GM19467 (cell line): ENCODE results near the gene PNPLA7.
A peak's percentile ranks its signal among the peaks of the same experiment; 100 is the strongest.

Experiments used
- ATAC-seq: cut with Tn5 transposase; IDR thresholded peaks from one replicate; pipeline ENCODE4 v1.9.1; 2021; ENCODE audit warnings: mild to moderate bottlenecking, moderate library complexity; ENCODE audit not compliant: unreplicated experiment

The PNPLA7 gene

GRCh38 chr9:137462986-137463930 is 86.9 kb downstream of the PNPLA7 start:
- ATAC-seq, result no peak

- no peak for ATAC-seq
These were observed 87.7 kb downstream of the PNPLA7 start for GRCh38 chr9:137462396-137462985.

DNA sequence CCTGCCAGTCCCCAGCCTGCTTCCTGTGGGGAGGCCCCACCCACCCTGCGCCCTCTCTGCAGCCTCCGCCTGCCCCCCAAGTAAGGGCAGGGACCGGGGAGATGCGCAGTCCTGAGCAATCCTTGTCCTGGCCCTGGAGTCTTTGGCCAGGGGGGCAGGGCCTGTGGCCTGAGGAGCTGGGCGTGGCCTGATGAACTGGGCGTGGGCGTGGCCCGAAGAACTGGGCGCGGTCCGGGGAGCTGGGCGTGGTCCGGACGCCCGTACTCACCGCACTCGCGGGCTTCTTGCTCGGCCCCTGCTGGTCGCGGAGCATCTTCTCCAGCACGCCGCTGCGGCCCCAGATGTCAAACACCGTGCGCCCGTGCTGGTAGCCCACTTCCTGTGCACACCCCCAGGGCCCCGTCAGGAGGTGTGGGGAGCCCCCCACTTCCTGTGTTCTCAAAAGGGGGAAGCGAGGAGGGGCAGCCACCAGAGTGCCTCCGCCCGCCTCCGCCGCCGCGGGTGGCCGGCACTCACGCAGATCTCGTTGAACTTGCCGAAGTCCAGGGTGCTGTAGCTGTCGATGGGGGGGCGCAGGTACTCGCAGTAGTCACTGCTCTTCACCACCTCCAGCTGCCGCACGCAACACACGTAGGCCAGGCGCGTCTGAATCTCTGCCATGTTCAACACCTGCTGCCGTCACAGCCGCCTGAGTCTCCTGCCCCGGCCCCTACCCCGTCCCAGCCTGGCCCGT is 88.4 kb downstream of the PNPLA7 start:
- no peak for ATAC-seq

DNA sequence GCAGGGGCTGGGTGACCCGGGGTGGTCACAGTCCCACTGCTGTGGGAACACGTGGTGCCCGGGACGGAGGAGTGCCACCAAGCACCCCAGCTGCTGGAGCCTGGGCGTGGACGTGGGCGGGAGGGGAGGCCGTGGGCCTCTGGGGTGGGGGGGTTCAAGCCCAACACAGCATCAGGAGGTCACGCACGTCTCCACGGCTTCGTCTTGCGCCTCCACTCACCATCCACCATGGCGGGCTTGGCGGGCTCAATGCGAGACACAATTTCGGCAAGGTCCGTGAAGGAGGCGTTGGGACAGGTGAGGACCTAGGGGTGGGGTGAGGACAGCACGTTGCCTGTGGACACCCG is 88.9 kb downstream of the PNPLA7 start:
- ATAC-seq, result no peak

- ATAC-seq, result no peak
These were observed 89.6 kb downstream of the PNPLA7 start for GRCh38 chr9:137460363-137461315.

DNA sequence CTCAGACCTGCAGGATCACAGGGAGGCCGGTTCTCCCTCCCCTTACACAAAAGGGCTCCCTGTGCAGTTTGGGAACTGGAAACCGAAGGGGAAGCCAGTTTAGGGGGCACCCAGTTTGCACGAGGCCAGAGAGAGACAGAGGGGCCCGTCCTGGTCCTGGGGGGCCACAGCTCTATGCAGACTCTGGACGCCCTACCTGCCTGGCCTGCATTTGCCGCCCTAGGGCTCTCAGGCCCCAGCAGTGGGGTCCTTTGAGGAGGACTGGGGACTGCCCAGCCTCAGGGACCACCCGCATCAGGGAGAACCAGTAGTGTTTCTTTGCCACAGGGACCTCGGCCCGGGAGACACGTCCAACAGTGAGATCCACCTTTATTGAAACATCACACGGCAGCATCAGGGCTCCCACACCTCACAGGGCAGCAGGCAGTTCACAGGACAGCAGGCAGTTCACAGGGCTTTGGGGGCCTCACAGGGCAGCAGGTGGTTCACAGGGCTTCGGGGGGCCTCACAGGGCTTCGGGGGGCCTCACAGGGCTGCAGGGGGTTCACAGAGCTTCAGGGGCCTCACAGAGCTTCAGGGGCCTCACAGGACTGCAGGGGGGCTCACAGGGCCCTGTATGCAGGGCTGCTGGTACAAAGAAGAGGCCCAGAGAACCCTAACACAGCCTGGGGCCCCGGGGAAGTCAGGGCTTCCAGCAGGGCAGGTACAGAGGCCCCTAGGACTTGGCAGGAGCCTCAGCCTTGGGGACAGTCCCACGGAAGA is 90.4 kb downstream of the PNPLA7 start:
- no peak for ATAC-seq

- ATAC-seq, result peak; percentile 57
These were observed 91.0 kb downstream of the PNPLA7 start, which contains the start of gene NSMF for GRCh38 chr9:137459152-137459600. Gene NSMF, minus strand, starts transcription at chr9:137459334. Its CDS starts 232 bp downstream, at chr9:137459102.

DNA sequence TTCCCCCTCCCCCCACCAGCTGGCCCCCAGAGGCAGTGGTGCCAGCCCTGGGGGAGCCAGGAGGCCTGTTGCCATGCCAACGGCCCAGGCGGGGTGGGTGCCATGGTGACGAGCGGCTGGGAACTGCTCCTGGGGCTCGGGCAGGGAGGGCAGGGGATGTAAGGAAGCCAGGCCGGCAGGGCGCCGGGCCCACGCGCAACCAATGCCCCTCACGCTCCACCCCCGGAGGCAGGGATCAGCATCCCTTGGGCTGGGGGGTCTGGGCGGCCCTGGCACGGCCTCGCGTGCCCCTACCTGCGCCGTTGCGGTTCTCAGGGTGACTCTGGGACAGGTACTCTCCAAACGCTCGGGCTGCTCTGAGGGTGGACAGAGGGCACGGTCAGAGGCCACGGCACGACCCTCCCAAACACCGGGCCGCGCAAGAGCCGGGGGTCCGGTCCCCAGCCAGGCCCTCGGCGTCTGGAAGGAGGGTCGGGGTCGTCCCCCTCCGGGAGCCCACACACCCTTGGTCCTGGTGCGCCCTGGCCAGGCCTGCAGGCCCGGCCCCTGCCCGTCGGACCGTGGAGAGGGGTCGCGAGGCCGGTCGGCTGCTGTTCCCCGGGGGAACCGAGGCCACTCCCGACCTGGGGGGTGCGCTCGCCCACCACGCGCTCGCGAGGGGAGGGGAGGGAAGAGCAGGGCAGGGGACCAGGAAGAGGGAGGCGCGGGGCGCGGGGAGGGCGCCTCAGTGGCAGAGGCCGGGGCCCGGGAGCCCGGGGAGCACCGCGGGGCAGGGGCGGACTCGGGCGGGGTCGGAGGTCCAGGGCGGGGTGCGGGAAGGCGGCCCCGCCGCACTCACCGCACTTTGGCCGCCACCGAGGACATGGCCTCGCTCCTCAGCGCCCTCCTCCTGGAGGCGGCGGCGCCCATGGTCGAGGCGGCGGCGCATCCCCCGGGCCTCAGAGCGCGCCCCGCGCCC is 91.7 kb downstream of the PNPLA7 start:
- ATAC-seq, result peak; percentile 7

DNA sequence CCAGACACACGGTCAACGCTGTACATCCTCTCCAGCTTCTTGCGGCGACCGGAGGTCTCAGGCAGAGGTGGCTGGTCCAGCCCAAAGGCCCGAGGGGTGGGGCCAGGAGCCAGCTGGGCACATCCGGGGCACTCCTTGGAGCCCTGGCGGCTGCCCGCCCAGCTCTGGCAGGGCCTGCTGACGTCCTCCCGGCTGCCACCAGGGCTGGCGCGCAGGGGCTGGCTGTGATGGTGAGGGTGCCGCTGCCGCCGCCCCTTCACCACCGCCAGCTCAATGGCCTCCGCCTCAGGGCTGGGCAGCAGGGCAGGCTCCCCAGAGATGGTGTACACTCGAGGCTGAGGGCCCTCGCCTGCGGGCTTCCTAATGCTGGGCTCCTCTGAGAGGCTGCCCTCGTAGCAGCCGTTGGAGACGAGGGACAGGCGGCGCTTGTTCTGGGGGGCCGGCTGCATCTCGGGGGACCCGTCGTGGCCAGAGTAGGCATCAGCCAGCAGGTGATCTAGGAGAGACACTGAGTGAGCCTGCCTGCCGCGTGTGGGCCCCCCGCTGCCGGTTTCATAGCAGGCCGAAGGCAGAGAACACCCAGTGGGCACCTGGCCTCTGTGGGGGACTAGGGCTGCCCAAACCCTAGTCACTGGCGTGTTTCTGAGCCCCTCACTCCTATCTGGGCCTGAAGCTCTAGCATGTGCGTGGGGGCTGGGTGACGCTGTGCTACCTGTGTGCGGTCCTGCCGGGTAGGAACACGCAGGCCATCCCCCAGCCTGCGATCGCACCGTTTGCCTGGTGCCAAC is 92.6 kb downstream of the PNPLA7 start:
- no peak for ATAC-seq

DNA sequence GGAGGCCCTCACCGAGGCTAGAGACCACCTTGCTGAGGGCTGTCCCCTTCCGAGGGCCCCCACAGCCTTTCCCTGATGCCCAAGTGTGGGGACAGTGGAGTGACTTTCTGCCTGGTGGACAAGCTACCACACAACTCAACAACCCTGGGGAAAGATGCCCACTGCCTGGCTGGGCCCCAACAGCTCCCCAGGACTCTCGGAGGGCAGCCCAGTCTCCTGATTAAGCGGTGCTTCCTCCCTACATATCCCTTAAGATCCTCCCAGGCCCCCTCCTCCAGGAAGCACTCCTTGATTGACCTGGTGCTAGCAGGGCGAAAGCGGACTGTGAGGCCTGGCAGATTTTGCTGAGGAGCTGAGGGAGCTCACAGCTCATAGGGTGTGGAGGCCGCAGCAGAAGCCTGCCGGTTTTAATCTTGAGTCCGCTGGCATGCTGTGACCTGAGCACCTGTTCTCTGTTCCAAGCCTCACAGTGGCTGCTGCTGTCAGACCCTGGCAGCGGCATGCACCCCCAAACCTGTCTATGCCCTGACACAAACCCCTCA is 93.3 kb downstream of the PNPLA7 start:
- ATAC-seq, result no peak

DNA sequence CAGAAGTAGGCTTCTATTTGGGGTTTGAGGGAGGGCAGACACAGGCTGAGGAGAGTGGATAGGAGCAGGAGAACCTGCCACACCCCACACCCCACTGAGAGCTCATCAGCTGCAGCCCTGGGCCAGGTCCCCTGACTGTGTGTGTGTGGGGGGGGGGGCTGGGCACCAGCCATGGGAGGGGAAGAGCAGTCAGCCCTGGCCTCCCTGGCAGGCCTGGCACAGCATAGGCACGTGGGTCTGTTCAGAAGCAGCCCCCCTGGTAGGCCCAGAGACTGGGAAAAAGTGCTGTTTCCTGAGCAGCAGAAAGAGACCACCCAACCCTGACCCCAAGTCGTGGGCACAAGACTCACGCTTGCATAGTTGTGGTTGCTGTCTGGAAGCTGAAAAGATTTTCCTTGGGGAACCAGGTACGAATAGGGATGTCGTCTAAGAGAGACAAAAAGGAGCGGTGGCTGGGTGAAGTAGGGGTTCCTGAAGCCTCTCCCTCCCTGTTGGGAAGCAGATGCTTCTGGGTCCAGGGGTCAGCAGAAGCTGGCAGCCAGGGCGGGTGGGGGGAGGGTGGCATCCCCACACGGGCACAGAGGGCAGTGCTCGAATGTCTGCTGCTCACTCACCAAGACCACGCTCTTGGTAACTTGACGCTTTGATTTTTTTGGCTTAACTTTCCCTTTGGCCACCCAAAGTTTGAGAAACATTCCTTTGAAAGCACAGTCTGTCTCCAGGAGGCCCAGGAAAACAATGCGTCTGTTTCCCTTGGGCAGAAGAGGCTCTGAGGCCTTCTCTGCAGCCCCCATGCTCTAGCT is 93.9 kb downstream of the PNPLA7 start:
- no peak for ATAC-seq

DNA sequence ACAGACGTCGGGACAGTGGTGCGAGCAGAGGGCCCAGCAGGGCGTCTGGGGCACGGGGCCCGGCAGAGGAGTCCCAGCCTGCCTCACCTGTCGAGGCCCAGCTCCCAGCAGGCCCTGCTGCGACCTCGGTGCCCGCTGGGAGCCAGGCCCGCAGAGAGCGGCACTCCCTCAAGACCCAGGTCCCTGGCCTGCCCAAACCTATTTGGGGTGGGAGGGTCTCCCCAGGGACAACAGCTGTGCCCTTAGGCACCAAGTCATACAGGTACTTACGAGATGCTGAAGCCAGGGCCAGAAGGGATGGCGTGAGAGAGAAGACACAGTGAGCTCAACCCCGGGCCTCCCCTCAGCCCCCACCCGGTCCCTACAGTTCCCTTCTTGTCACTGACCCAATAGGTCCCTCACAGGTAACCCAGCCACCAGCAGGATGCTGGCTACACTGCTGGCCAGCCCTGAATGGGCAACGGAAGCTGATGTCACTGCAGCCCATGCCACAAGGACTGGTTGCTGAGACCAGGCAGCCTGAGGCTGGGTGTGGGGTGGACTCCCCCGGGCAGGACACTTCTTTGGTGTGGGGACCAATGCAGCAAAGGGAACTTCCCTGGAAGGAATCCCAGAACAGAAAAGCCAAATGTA is 94.7 kb downstream of the PNPLA7 start:
- ATAC-seq, result no peak

DNA sequence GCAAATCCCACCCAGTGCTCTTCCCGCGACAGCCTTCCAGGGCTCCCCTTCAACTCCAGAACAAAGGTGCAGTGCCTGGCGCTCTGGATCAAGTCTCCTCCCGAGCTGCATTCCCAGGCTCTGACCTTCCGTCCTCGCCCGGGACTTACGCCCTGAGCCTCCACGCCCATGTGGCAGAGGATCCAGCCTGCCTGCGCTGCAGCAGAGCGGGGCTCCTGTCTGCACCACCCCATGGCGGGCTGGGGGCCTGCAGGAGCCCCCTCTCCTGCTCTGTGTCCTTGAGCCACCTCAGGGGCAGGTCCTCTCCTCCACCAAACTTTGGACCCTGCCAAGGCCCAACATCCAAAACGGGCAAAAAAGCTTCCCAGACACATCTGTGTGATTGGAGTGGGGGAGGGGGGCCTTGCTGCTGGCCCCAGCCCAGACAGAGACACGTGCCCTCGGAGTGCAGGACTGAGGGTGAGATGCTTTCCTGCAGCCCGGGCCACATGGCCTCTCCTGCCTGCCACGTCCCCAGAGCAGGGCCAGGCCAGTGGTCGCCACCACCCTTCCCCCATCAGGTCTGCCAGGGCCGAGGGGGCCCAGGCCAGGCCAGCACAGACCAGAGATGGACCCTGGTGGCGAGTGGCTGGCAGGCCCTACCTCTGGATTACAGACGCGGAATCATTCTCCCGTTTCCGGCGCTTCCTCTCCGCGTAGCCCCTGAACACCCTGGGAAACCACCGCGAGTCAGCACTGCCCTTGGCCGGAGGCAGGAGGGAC is 95.4 kb downstream of the PNPLA7 start:
- no peak for ATAC-seq

DNA sequence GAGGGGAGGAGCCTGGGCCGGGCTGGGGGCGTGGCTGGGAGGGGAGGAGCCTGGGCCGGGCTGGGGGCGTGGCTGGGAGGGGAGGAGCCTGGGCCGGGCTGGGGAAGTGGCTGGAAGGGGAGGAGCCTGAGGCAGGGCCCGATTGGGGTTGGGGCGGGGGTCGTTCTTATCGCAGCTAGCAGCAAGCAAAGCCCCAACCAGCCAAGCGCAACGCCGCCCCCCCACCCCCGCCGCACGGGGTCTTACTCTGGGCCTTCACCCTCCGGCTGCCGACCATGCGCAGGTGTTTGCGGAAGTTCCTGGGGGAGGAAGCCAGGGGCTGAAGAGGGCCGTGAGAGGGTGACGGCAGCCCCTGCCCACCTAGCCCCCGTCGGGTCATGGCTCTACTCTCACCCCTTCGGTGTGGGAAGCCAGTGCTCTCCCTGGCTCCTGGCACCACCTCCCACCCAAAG is 96.0 kb downstream of the PNPLA7 start:
- ATAC-seq, result no peak

DNA sequence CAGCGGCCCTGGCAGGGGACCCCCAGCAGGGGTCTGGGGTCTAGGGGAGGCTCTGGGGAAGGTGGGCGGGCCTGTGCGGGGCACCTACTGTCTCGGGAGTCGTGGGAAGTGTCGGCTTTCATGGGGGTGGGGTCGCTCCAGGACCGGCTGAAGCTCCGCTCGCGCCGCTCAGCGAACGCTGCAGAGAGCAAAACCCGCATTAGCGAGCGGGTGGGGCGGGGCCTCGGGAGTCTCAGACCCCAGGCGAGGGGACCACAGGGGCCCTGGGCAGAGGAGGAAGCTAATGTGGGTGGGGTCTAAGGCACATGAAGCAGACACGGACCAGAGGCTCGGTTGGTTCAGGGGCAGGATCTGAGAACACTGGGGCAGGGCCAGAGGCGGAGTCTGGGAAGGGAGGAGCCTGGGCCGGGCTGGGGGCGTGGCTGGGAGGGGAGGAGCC is 96.5 kb downstream of the PNPLA7 start:
- no peak for ATAC-seq
